Measurements from ENCODE around the gene STARD6.
"Not testable (repeated sequence)": the region's sequence is repeated elsewhere in the genome, so short reads cannot be mapped to it uniquely, and the experiment has no call there.

STARD6 gene

GRCh38 chr18:54357660-54358494, at the start of gene STARD6, which contains the start of gene C18orf54:
Gene STARD6 (minus strand): TSS chr18:54357858. CDS start chr18:54354573, 3,285 bp downstream.
Gene C18orf54 (plus strand): TSS chr18:54357906. CDS start chr18:54360573, 2,667 bp downstream.
- DNase-seq = peak; percentile 82 to 86

GRCh38 chr18:54405290-54405689, 47.6 kb upstream of the STARD6 start:
- DNase-seq = no peak

GRCh38 chr18:54396760-54397159, 39.1 kb upstream of the STARD6 start:
- DNase-seq = no peak

GRCh38 chr18:54393648-54394294, 36.1 kb upstream of the STARD6 start:
- no peak for DNase-seq

- DNase-seq = no peak
Observed at GRCh38 chr18:54392543-54393023, 34.9 kb upstream of the STARD6 start.

- no peak for DNase-seq
Observed at GRCh38 chr18:54390838-54391237, 33.2 kb upstream of the STARD6 start.

GRCh38 chr18:54389143-54389505, 31.5 kb upstream of the STARD6 start:
- no peak for DNase-seq

- peak; percentile 12 to 30 for DNase-seq
Observed at GRCh38 chr18:54388203-54389142, 30.8 kb upstream of the STARD6 start.

- DNase-seq = no peak
Observed at GRCh38 chr18:54387631-54388030, 30.0 kb upstream of the STARD6 start.

- not testable (repeated sequence) for DNase-seq
Observed at GRCh38 chr18:54386800-54387495, 29.3 kb upstream of the STARD6 start.

GRCh38 chr18:54386043-54386442, 28.4 kb upstream of the STARD6 start:
- no peak for DNase-seq

GRCh38 chr18:54382733-54383252, 25.1 kb upstream of the STARD6 start:
- no peak for DNase-seq

- DNase-seq = no peak
Observed at GRCh38 chr18:54382076-54382475, 24.4 kb upstream of the STARD6 start.

- DNase-seq = no peak
Observed at GRCh38 chr18:54381640-54382039, 24.0 kb upstream of the STARD6 start.

- no peak for DNase-seq
Observed at GRCh38 chr18:54378057-54378456, 20.4 kb upstream of the STARD6 start.

- DNase-seq = no peak
Observed at GRCh38 chr18:54360406-54360805, 2.7 kb upstream of the STARD6 start.

GRCh38 chr18:54359233-54359632, 1.6 kb upstream of the STARD6 start:
- no peak for DNase-seq

- DNase-seq = no peak
Observed at GRCh38 chr18:54358495-54359040, 910 bp upstream of the STARD6 start.

GRCh38 chr18:54357082-54357659, 487 bp downstream of the STARD6 start:
- no peak for DNase-seq

GRCh38 chr18:54351186-54351585, 6.5 kb downstream of the STARD6 start:
- no peak for DNase-seq

GRCh38 chr18:54338230-54338629, 19.4 kb downstream of the STARD6 start:
- no peak for DNase-seq
